KOPT-K1 (cell line): Measurements from ENCODE around the gene STIMATE.
A peak's percentile ranks its signal among the peaks of the same experiment; 100 is the strongest.

Experiments used
- H3K27ac ChIP-seq: fragments of 200-600 bp; sonication (generic); 2 replicates; pipeline ENCODE4 v1.5.1; 2016; ENCODE audit warnings: antibody characterized with exemption, mild to moderate bottlenecking, low read depth, low read length; ENCODE audit not compliant: poor library complexity, severe bottlenecking
- H3K36me3 ChIP-seq: fragments of 200-600 bp; sonication (generic); 2 replicates; pipeline ENCODE4 v1.5.1; 2017; ENCODE audit warnings: antibody characterized with exemption, mild to moderate bottlenecking, low read length, moderate library complexity; ENCODE audit not compliant: insufficient read depth
- H3K9me3 ChIP-seq: fragments of 200-600 bp; sonication (generic); 2 replicates; pipeline ENCODE4 v1.5.1; 2017; ENCODE audit warnings: antibody characterized with exemption, low read length, mild to moderate bottlenecking; ENCODE audit not compliant: insufficient read depth, poor library complexity, severe bottlenecking

The STIMATE gene

GRCh38 chr3:52897130-52898122, at the start of gene STIMATE:
Gene STIMATE (minus strand): TSS chr3:52897548. CDS start chr3:52897450, 98 bp downstream.
- Histone ChIP-seq H3K27ac (peak within 1 kb of the TSS; percentile 64), H3K9me3 (no peaks in the 10 kb centered on the region), H3K36me3 (peaks cover 15% of the 10 kb centered on the region)

GRCh38 chr3:52939600-52939999, 42.3 kb upstream of the STIMATE start:
- H3K27ac ChIP-seq: no peak overlapping the region

GRCh38 chr3:52934630-52935530, 37.5 kb upstream of the STIMATE start:
- Histone ChIP-seq H3K9me3 (no peaks in the 10 kb centered on the region), H3K27ac (no peak overlapping the region), H3K36me3 (peaks cover 52% of the 10 kb centered on the region)

More at GRCh38 chr3:52939600-52939999, 42.3 kb upstream of the STIMATE start:
- peaks cover 47% of the 10 kb centered on the region for H3K36me3 ChIP-seq
- H3K9me3 ChIP-seq: no peaks in the 10 kb centered on the region

- H3K36me3 ChIP-seq: peaks cover 67% of the 10 kb centered on the region
- no peak overlapping the region for H3K27ac ChIP-seq
- H3K9me3 ChIP-seq: no peaks in the 10 kb centered on the region
Measured at GRCh38 chr3:52931889-52932288, 34.5 kb upstream of the STIMATE start.

- Histone ChIP-seq H3K36me3 (peaks cover 71% of the 10 kb centered on the region), H3K9me3 (no peaks in the 10 kb centered on the region), H3K27ac (no peak overlapping the region)
Measured at GRCh38 chr3:52931328-52931727, 34.0 kb upstream of the STIMATE start.

GRCh38 chr3:52930748-52931147, 33.4 kb upstream of the STIMATE start:
- H3K9me3 ChIP-seq: no peaks in the 10 kb centered on the region
- no peak overlapping the region for H3K27ac ChIP-seq
- H3K36me3 ChIP-seq: peaks cover 77% of the 10 kb centered on the region

GRCh38 chr3:52926554-52926953, 29.2 kb upstream of the STIMATE start:
- H3K27ac ChIP-seq: no peak overlapping the region
- H3K9me3 ChIP-seq: no peaks in the 10 kb centered on the region
- peaks cover 95% of the 10 kb centered on the region for H3K36me3 ChIP-seq

- peaks cover 95% of the 10 kb centered on the region for H3K36me3 ChIP-seq
- H3K27ac ChIP-seq: no peak overlapping the region
- H3K9me3 ChIP-seq: no peaks in the 10 kb centered on the region
Measured at GRCh38 chr3:52925405-52926313, 28.3 kb upstream of the STIMATE start.

GRCh38 chr3:52923963-52924362, 26.6 kb upstream of the STIMATE start:
- H3K9me3 ChIP-seq: no peaks in the 10 kb centered on the region
- peaks cover 96% of the 10 kb centered on the region for H3K36me3 ChIP-seq
- no peak overlapping the region for H3K27ac ChIP-seq

- Histone ChIP-seq H3K9me3 (no peaks in the 10 kb centered on the region), H3K36me3 (peaks cover 98% of the 10 kb centered on the region), H3K27ac (no peak overlapping the region)
Measured at GRCh38 chr3:52920841-52921240, 23.5 kb upstream of the STIMATE start.

GRCh38 chr3:52917044-52917443, 19.7 kb upstream of the STIMATE start:
- peaks cover 99% of the 10 kb centered on the region for H3K36me3 ChIP-seq

GRCh38 chr3:52915294-52915693, 17.9 kb upstream of the STIMATE start:
- H3K9me3 ChIP-seq: no peaks in the 10 kb centered on the region
- H3K36me3 ChIP-seq: peaks cover 99% of the 10 kb centered on the region
- no peak overlapping the region for H3K27ac ChIP-seq

More at GRCh38 chr3:52917044-52917443, 19.7 kb upstream of the STIMATE start:
- Histone ChIP-seq H3K9me3 (no peaks in the 10 kb centered on the region), H3K27ac (no peak overlapping the region)

- H3K27ac ChIP-seq: no peak overlapping the region
- H3K36me3 ChIP-seq: peaks cover 97% of the 10 kb centered on the region
- no peaks in the 10 kb centered on the region for H3K9me3 ChIP-seq
Measured at GRCh38 chr3:52912885-52913731, 15.8 kb upstream of the STIMATE start.
